Mononuclear cell (primary cell): ENCODE results near the gene KIF6. TPM values are rescaled to one million over a fixed set of nuclear protein-coding genes. Genes with fewer than 3 reads are reported as not detected.

Experiments used
- H3K27me3 ChIP-seq: 2 replicates; pipeline ENCODE4 v1.6.0; 2011; ENCODE audit warnings: low read length, control low read depth; ENCODE audit not compliant: insufficient read depth
- H3K4me1 ChIP-seq: 2 replicates; pipeline ENCODE4 v1.5.1; 2011; ENCODE audit warnings: mild to moderate bottlenecking, low read length, control low read depth; ENCODE audit not compliant: insufficient read depth
- H3K4me3 ChIP-seq: 2 replicates; pipeline ENCODE4 v1.5.1; 2011; ENCODE audit warnings: mild to moderate bottlenecking, low read length, moderate library complexity
- H3K9me3 ChIP-seq: 2 replicates; pipeline ENCODE4 v1.5.1; 2011; ENCODE audit warnings: low read depth, mild to moderate bottlenecking, control low read depth, low read length
- total RNA-seq: library from RNA; depleted of rRNA; stranded (reverse); fragments of >200 nt; gene quantifications from one replicate; pipeline ENCODE4 v1.2.3, GENCODE V29; 2012

Gene KIF6
- total RNA-seq, 1 donor = not detected

- Histone ChIP-seq H3K4me1 (no peaks in the 10 kb centered on the region), H3K27me3 (peaks cover 4% of the 10 kb centered on the region)
Observed at GRCh38 chr6:39391182-39391581, 334.0 kb downstream of the KIF6 start.

GRCh38 chr6:39389484-39389767 lies 335.8 kb downstream of the KIF6 start:
- H3K4me1 ChIP-seq = no peaks in the 10 kb centered on the region
- H3K27me3 ChIP-seq = peaks cover 4% of the 10 kb centered on the region
- no peaks in the 10 kb centered on the region for H3K9me3 ChIP-seq

More at GRCh38 chr6:39391182-39391581, 334.0 kb downstream of the KIF6 start:
- H3K9me3 ChIP-seq = no peaks in the 10 kb centered on the region
- no peak overlapping the region for H3K4me3 ChIP-seq

GRCh38 chr6:39388606-39389483 lies 336.4 kb downstream of the KIF6 start:
- no peaks in the 10 kb centered on the region for H3K9me3 ChIP-seq

More at GRCh38 chr6:39389484-39389767, 335.8 kb downstream of the KIF6 start:
- no peak overlapping the region for H3K4me3 ChIP-seq

GRCh38 chr6:39387785-39388184 lies 337.4 kb downstream of the KIF6 start:
- Histone ChIP-seq H3K4me1 (no peaks in the 10 kb centered on the region), H3K27me3 (peaks cover 4% of the 10 kb centered on the region), H3K4me3 (no peak overlapping the region), H3K9me3 (no peaks in the 10 kb centered on the region)

More at GRCh38 chr6:39388606-39389483, 336.4 kb downstream of the KIF6 start:
- Histone ChIP-seq H3K4me3 (no peak overlapping the region), H3K27me3 (peaks cover 4% of the 10 kb centered on the region), H3K4me1 (no peaks in the 10 kb centered on the region)

GRCh38 chr6:39386487-39386886 lies 338.7 kb downstream of the KIF6 start:
- H3K27me3 ChIP-seq = peaks cover 4% of the 10 kb centered on the region

GRCh38 chr6:39381550-39382140 lies 343.6 kb downstream of the KIF6 start:
- Histone ChIP-seq H3K27me3 (no peaks in the 10 kb centered on the region), H3K9me3 (no peaks in the 10 kb centered on the region), H3K4me3 (no peak overlapping the region), H3K4me1 (no peaks in the 10 kb centered on the region)

More at GRCh38 chr6:39386487-39386886, 338.7 kb downstream of the KIF6 start:
- no peaks in the 10 kb centered on the region for H3K4me1 ChIP-seq
- no peaks in the 10 kb centered on the region for H3K9me3 ChIP-seq
- H3K4me3 ChIP-seq = no peak overlapping the region

- Histone ChIP-seq H3K4me3 (no peak overlapping the region), H3K27me3 (no peaks in the 10 kb centered on the region), H3K9me3 (no peaks in the 10 kb centered on the region), H3K4me1 (no peaks in the 10 kb centered on the region)
Observed at GRCh38 chr6:39380837-39381549, 344.2 kb downstream of the KIF6 start.

GRCh38 chr6:39378960-39379425 lies 346.2 kb downstream of the KIF6 start:
- Histone ChIP-seq H3K9me3 (no peaks in the 10 kb centered on the region), H3K4me1 (no peaks in the 10 kb centered on the region), H3K27me3 (no peaks in the 10 kb centered on the region), H3K4me3 (no peak overlapping the region)

GRCh38 chr6:39378175-39378959 lies 346.8 kb downstream of the KIF6 start:
- H3K4me1 ChIP-seq = no peaks in the 10 kb centered on the region
- no peaks in the 10 kb centered on the region for H3K27me3 ChIP-seq
- no peak overlapping the region for H3K4me3 ChIP-seq
- H3K9me3 ChIP-seq = no peaks in the 10 kb centered on the region

GRCh38 chr6:39377539-39377950 lies 347.7 kb downstream of the KIF6 start:
- Histone ChIP-seq H3K9me3 (no peaks in the 10 kb centered on the region), H3K27me3 (peaks cover 2% of the 10 kb centered on the region), H3K4me1 (no peaks in the 10 kb centered on the region), H3K4me3 (no peak overlapping the region)

GRCh38 chr6:39375405-39375804 lies 349.8 kb downstream of the KIF6 start:
- no peak overlapping the region for H3K4me3 ChIP-seq
- peaks cover 2% of the 10 kb centered on the region for H3K27me3 ChIP-seq
- no peaks in the 10 kb centered on the region for H3K4me1 ChIP-seq
- no peaks in the 10 kb centered on the region for H3K9me3 ChIP-seq

GRCh38 chr6:39370390-39370789 lies 354.8 kb downstream of the KIF6 start:
- Histone ChIP-seq H3K9me3 (no peaks in the 10 kb centered on the region), H3K4me1 (no peaks in the 10 kb centered on the region), H3K4me3 (no peak overlapping the region), H3K27me3 (peaks cover 2% of the 10 kb centered on the region)

GRCh38 chr6:39369987-39370386 lies 355.2 kb downstream of the KIF6 start:
- Histone ChIP-seq H3K9me3 (no peaks in the 10 kb centered on the region), H3K4me3 (no peak overlapping the region), H3K4me1 (no peaks in the 10 kb centered on the region), H3K27me3 (peaks cover 2% of the 10 kb centered on the region)

GRCh38 chr6:39367700-39368099 lies 357.5 kb downstream of the KIF6 start:
- Histone ChIP-seq H3K4me3 (no peak overlapping the region), H3K27me3 (no peaks in the 10 kb centered on the region), H3K9me3 (no peaks in the 10 kb centered on the region), H3K4me1 (no peaks in the 10 kb centered on the region)
